ENCODE data around the gene VPS13D.

DNA sequence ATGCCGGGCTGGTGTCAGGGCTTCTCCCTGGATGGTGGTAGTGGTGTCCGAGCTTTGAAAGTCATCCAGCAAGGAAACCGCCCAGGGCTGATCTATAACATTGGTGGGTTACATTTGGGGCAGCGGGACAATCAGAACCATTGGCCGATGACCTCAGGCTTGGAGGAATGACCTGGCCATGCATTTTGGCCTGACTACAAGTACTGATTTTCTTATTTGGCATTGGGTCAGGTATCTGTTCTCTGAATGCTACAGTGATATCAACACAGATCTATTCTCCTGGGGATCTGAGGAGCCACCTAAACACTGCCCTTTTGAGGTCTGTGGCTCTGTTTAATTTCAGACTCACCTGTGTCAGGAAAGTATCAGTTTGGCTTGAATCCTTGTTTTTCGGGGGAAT, 128.7 kb downstream of the VPS13D start:
- TF ChIP-seq, protein P1, sequence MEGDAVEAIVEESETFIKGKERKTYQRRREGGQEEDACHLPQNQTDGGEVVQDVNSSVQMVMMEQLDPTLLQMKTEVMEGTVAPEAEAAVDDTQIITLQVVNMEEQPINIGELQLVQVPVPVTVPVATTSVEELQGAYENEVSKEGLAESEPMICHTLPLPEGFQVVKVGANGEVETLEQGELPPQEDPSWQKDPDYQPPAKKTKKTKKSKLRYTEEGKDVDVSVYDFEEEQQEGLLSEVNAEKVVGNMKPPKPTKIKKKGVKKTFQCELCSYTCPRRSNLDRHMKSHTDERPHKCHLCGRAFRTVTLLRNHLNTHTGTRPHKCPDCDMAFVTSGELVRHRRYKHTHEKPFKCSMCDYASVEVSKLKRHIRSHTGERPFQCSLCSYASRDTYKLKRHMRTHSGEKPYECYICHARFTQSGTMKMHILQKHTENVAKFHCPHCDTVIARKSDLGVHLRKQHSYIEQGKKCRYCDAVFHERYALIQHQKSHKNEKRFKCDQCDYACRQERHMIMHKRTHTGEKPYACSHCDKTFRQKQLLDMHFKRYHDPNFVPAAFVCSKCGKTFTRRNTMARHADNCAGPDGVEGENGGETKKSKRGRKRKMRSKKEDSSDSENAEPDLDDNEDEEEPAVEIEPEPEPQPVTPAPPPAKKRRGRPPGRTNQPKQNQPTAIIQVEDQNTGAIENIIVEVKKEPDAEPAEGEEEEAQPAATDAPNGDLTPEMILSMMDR (IDR thresholded peaks at IDR 0.05): no peak
- TF ChIP-seq POLR2AphosphoS5 (IDR thresholded peaks at IDR 0.05; ENCODE audit: insufficient read depth in 1 of 2, low read depth in 1 of 2) (no peak), POLR2A (IDR thresholded peaks at IDR 0.05) (no peak)

All from vagina (tissue), 2 donors.